HG02571 (cell line): ENCODE results near the gene MYMX.
"Not testable (repeated sequence)": the region's sequence is repeated elsewhere in the genome, so short reads cannot be mapped to it uniquely, and the experiment has no call there.

Experiments used
- ATAC-seq: cut with Tn5 transposase; IDR thresholded peaks from one replicate; pipeline ENCODE4 v1.9.1; 2021; ENCODE audit warnings: mild to moderate bottlenecking, moderate library complexity; ENCODE audit not compliant: unreplicated experiment

MYMX gene

DNA sequence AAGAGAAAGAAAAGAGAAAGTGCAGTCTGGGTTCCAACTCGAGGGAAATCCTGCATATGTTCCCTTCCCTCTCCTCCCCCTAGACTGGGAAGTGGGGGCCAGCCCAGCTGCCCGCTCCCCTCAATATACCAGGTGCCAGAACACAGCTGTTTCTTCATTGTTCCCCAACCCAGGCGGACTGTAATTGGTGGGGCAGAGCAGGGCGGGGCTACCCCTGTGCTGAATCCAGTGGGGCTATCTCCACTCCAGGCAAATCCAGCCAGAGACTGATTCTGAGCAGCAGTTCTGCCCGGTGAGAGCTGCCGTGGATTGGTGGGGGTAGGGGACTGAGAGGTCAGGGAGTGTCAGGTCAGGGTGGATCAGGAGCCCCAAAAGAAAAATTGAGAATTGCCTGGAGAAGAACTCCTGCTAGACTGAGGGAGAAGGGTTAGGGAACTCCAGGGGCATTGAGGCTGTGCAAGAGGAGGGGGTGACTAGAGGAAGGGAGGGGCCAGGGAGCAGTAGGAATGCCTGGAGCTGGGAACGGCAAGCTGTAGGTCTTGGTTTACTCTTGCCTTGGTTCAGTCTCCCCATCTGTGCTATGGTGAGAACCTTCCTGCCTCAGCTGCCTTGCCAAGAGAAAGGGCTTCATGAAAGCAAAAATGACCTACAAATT, at the start of gene MYMX:
TSS of gene MYMX (plus strand) at position 250 of the 655 bp plus-strand sequence. CDS start 546 bp downstream, outside the sequence.
- ATAC-seq: no peak

- ATAC-seq: no peak
Observed at GRCh38 chr6:44167567-44167966, 49.2 kb upstream of the MYMX start.

- ATAC-seq: no peak
Observed at GRCh38 chr6:44169154-44169553, 47.6 kb upstream of the MYMX start.

DNA sequence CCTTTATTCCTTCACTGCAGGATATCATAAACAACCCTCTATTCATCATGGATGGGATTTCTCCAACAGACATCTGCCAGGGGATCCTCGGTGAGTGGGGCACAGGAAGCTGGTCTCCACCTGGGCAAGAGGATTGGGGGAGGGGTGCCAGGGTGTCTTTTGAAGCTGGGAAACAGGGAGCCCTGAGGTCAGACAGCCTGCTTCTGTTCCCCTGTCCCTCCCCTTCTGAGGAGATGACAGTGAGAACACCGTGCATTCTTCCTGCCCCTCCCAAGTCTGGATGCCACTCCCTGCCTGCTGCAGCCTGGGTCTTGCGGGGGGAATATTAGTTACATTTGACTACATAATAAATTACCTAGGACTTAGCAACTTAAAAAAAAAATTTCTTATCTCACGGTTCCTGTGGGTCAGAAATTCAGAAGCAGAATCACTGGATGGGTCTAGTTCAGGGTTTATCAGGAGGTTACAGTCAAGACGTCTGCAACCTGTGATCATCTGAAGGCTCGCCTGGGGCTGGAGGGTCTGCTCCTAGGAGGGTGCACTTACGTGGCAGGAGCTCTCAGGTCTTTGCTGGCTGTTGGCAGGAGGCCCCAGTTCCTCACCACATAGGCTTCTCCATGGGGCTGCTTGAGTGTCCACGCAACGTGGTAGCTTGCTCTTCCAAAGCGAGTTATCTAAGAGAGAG, 46.7 kb upstream of the MYMX start:
- ATAC-seq: no peak

DNA sequence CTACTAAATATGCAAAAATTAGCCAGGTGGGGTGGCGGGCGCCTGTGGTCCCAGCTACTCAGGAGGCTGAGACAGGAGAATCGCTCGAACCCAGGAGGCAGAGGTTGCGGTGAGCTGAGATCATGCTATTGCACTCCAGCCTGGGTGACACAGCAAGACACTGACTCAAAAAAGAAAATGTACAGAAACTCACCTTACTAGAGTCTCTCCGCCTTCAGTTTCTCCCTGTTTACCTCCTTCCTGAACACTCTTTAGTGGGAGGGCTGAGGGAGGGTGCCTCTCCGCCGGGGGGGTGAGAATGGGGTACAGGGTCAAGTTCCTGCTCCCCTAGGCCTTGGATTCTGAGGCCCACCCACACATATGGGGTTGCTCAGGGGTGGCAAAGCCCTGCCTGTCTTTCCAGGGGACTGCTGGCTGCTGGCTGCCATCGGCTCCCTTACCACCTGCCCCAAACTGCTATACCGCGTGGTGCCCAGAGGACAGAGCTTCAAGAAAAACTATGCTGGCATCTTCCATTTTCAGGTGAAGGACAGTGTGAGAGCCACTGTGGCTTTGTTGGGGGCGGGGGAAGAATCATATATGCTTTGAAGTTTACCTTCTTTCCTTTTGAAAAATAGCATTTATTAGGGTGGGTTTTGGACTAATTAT, 44.7 kb upstream of the MYMX start:
- no peak for ATAC-seq

- ATAC-seq: peak; percentile 62
Observed at GRCh38 chr6:44172731-44173500, 43.8 kb upstream of the MYMX start.

DNA sequence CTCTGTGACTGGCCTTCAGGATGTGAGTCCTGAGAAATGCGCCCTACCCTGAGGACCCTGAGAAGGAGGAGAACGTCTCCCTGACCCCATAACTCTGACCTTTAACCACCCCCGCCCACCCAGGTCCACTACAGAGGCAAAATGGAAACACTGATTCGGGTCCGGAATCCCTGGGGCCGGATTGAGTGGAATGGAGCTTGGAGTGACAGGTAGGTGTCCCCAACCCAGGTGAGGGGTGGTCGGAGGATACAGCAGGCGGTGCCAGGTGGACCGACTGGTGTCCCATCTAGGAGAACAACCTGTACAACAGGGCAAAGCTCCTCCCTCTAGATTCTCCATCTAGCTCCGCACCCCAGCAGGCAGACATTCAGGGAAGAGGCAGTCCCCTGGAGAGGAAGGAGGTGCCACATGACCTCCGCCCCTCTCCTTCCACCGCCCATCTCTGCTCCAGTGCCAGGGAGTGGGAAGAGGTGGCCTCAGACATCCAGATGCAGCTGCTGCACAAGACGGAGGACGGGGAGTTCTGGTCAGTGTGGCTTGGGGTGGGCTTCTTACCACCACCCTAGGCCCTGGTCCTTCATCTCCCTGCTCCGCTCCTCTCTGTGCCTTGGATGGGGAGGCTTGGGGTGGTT, 40.5 kb upstream of the MYMX start:
- no peak for ATAC-seq

GRCh38 chr6:44176762-44177509, 39.8 kb upstream of the MYMX start:
- no peak for ATAC-seq

GRCh38 chr6:44177691-44178423, 38.9 kb upstream of the MYMX start:
- ATAC-seq: no peak

DNA sequence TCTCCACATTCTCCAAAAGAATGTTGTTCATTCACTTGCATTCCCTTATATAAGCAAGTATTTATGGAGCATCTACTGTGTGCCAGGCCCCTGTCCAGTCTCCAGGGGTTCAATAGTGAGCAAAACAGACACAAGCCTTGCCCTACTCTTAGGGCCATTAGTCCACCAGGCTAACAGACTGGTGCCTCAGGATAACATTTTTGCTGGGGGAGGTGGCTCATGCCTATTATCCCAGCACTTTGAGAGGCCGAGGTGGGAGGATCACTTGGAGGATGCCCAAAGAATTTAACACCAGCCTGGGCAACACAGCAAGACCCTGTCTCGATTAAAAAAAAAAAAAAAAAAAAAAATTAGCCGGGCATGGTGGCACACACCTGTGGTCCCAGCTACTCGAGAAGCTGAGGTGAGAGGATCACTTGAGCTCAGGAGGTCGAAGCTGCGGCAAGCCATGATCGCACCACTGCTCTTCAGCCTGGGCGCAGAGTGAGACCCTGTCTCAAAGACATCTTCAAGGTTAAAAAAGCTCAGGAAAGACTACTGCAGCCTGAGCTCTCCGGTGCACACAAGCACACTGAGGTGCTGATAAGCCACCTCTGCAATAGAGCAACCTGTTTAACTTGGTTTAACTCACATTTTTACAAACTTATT, 38.2 kb upstream of the MYMX start:
- ATAC-seq: no peak

DNA sequence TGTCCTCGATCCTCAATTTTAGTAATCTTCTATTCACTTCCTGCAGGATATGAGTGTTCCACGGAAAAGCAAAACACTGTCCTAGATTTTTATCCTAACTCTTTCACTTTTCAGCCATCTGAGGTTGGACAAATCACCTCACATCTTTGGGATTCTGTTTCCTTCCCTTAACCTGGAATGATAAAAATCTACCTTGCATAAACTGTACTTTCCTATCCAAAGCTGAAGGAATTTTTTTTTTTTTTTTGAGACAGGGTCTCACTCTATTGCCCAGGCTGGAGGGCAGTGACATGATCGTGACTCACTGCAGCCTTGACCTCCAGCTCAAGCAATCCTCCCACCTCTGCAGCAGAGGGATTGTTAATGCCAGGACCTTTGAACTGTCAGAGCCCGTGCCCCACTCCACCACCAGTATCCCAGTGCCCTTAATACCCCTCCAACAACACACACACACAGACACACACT, 37.6 kb upstream of the MYMX start:
- no peak for ATAC-seq

GRCh38 chr6:44179648-44180047, 37.1 kb upstream of the MYMX start:
- no peak for ATAC-seq

GRCh38 chr6:44180406-44180805, 36.3 kb upstream of the MYMX start:
- no peak for ATAC-seq

DNA sequence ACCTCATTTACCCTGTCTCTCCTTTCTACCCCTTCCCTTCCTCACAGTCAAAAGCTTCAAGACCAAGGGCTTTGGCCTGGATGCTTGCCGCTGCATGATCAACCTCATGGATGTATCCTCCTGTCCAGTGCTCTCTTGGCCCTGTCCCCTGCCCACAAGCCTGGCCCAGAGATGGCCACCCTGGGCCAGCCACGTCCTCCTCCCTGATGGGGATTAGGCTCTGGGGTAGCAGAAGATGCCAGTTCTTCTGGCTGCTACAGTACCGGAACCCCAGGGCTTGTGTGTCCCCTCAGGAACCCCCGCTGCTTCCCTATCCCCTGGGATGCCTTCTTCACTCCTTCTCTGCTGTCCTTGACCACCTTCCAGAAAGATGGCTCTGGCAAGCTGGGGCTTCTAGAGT, 35.8 kb upstream of the MYMX start:
- ATAC-seq: no peak

- ATAC-seq: not testable (repeated sequence)
Observed at GRCh38 chr6:44181784-44182183, 34.9 kb upstream of the MYMX start.

DNA sequence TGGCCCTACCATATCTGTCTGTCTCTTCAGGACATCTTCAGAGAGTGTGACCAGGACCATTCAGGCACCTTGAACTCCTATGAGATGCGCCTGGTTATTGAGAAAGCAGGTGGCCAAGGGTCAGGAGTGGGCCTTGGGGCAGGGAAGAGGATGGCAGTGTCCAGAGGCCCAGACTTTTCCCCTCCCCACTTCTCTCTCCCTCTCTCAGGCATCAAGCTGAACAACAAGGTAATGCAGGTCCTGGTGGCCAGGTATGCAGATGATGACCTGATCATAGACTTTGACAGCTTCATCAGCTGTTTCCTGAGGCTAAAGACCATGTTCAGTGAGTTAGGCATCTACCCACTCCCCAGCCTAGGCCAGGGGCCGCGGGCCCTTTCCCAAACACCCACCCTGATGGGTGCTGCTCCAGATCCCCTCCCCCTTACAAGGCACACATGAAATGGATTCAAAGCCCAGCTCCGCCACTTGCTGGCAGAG, 33.8 kb upstream of the MYMX start:
- ATAC-seq: no peak

DNA sequence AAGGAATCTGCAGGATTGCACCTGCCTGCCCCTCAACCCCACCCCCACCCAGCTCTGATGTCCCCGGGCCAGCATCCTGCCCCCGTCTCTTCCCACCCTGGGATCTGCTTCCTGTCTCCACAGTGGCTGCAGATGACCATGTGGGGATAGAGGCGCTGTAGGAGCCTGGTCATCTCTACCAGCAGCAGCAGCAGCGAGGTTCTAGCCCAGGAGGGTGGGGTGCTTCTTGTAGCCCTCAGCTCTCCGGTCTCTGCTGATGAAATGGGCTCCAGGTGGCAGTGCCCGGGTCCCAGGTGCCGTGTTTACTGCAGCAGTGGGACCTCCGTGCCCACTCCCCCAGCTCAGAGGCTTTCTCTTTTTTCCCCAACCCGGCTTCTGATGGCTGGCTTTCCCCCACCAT, 32.9 kb upstream of the MYMX start:
- no peak for ATAC-seq

GRCh38 chr6:44185356-44185755, 31.4 kb upstream of the MYMX start:
- ATAC-seq: not testable (repeated sequence)
